GM21619 (cell line): ENCODE measurements around the gene IQGAP2.

Experiments used
- ATAC-seq: cut with Tn5 transposase; IDR thresholded peaks from one replicate; pipeline ENCODE4 v1.9.1; 2021; ENCODE audit not compliant: unreplicated experiment

IQGAP2 gene

GRCh38 chr5:76684756-76685519 lies 281.9 kb downstream of the IQGAP2 start:
- no peak for ATAC-seq

DNA sequence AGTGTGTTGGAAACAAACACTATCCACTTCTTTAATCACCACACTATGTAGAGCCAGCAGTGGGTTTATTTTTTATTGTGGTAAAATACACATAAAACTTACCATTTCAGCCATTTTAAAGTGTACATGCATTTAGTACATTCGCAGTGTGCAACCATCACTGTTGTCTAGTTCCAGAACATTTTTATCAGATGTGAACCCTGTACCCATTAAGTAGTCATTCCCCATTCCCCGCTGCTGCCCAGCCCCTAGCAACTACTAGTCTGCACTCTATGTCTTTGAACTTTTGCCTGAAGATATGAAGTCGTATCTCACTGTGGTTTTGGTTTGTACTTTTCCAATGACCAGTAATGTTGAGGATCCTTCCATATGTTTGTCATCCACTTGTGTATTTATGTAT lies 282.6 kb downstream of the IQGAP2 start:
- ATAC-seq, result no peak

- no peak for ATAC-seq
These were observed 285.1 kb downstream of the IQGAP2 start for GRCh38 chr5:76688212-76688611.

- no peak for ATAC-seq
These were observed 285.8 kb downstream of the IQGAP2 start for GRCh38 chr5:76688836-76689235.

DNA sequence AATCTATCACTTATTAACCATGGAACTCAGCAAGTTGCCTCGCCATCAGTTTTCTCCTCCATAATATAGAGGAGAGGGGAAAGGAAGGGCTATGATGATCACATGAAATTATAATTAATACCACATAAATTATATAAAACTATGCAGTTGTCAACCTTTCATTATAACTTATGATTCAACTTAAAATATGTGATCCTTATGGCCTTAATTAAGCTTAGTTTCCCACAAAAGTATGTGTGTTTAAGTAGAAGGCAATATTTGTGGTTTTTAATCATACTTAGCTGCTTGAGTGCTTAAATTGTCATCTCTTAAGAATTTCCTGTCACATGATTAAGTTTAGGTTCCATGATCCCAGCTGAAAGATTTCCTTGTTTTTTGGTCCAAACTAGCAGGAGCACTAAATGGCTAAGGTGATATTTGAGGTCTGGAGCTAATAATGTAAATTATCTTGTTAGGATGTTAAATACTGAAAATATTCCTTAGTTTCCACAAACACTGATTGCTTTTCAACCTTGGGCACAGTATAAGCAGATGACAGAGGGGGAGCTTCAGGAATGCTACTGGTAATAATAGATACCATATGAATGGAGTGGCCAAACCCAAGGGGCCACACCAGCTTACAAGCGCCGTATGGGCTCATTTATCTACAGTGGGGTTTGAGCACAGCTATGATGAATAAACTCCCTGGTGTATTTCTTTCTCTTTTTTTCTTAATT lies 286.4 kb downstream of the IQGAP2 start:
- ATAC-seq, result no peak

DNA sequence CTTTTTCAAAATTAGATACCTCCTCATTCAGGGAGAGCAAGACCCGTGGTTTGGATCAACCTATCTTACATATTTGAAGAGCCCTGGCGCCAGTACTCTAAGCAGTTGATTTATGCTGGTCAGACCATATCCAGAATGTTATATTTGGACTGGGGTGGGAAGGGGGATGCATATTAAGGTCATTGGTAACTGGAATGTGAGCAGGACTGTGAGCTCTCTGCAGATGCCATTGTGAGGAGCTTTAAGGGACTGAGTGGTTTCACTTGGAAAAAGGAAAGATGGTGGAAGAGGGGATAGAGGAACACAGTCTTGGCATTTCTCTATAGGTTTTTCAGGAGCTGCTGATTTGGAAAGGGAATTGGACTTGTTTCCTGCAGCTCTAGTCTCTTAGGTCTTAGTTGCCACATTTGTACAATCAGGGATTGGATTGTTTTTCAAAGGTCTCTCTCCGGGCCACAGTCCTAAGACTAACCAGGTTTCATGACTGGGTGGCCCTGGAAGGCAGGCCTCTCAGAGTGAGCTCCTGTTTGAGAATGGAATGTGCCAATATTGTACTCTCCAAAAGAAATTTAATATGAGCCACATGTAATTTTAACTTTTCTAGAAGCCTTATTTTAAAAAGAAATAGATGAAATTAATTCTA lies 287.1 kb downstream of the IQGAP2 start:
- no peak for ATAC-seq

DNA sequence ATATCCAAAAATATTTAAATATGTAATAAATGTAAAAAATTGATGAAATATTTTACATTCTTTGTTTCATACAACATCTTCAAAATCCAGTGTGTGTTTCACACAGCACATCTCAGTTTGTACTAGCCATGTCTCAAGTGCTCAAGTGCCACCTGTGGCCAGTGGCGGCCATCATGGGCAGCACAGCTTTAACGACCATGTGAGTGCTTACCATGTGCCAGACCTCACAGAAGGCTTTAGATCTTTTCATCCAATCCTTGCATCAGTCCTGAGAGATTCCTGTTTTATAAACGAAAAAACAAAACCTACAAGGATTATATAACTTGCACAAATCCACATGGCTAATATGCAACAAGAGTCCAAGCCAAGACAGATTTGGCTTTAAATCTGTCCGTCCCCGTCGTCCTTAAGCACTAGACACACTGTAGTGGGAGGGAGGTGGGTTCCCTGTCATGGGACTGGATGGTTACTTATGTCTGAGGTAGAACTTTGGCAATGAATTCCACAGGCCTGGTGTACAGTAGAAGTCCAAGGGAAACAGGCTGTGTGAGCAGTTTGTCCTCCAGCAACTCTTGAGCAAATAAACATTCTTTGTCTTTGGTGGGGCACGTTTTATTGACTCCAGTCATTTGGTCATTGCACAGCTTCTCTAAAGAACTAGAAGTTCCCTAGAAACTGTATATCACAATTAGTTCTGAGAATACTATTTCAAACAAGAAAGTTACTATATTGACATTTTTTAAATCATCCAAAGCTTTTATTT lies 287.8 kb downstream of the IQGAP2 start:
- no peak for ATAC-seq

GRCh38 chr5:76691467-76692273 lies 288.6 kb downstream of the IQGAP2 start:
- no peak for ATAC-seq

DNA sequence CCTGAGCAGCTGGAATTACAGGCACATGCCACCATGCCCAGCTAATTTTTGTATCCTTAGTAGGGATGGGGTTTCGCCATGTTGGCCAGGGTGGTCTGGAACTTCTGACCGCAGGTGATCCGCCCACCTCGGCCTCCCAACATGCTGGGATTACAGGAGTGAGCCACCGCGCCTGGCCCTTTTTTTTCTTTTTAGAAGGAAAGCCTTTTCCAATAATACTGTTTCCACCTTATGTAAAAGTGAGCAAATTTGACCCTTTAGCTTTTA lies 289.1 kb downstream of the IQGAP2 start:
- ATAC-seq, result no peak

DNA sequence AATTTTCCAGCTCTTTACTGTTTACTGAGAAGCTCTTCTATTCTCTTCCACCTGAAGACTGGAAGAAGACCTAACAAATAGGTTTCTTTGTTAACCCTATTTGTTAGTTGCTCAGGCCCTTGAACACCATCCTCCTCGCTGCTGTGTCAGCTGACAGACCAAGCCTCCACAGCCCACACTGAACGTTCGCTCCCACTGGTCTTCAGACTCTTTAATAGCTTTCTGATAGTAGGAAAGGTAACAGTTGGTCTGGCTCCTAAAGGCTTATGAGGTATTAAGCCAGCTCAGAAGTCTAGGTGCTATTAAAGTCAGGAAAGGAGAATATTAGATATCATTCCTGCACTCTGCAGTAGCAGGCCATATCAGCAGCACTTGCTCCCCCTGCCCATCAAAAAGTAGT lies 289.6 kb downstream of the IQGAP2 start:
- ATAC-seq, result no peak

DNA sequence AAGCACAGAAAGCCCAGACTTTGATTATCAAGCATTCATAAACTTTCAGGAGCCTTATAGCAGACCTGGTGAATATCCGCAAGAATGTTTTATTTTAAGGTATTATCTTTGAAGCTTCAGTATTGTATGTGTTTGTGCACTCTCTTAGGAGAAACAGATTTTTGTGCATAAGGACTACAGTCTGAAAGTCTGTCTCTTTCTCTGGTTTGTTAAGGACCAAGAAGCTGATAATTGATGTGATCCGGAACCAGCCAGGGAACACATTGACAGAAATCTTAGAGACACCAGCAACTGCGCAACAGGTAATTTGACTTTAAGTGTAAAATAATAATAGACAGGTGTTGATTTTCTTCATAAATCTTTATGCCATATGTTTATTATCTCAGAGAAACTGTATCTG lies 290.1 kb downstream of the IQGAP2 start:
- ATAC-seq, result no peak

GRCh38 chr5:76694317-76694716 lies 291.2 kb downstream of the IQGAP2 start:
- no peak for ATAC-seq

DNA sequence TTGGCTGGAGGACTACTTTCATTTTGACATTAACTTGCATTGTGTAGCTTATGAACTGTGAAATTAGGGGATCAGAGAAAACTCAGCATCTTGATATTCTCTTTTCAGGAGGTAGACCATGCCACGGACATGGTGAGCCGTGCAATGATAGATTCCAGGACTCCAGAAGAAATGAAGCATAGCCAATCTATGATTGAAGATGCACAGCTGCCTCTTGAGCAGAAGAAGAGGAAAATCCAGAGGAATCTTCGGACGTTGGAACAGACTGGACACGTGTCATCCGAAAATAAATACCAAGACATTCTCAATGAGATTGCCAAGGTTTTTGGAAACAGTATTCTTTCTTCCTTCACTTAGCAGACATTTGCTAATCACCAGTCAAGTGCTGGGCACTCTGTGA lies 292.3 kb downstream of the IQGAP2 start:
- ATAC-seq, result no peak

- ATAC-seq, result no peak
These were observed 293.2 kb downstream of the IQGAP2 start for GRCh38 chr5:76696251-76696650.

GRCh38 chr5:76697670-76698069 lies 294.6 kb downstream of the IQGAP2 start:
- no peak for ATAC-seq

DNA sequence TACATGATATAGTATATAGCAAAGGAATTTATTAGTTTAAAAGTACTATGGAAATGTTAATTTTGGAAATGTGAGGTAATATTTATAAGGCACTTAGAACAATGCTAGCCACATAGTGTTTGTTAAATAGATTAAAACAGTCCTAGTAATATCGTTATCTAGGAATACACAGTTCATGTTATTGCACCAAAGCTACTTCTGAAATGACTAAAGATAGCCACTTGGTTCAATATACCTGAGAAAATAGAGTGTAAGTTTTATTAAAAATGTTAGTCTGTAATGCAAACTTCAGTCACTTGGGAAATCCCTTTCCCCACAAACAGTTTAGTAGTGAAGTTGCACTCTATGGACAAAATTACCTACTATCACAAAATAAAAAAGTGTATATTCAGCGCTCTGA lies 297.5 kb downstream of the IQGAP2 start:
- ATAC-seq, result no peak

DNA sequence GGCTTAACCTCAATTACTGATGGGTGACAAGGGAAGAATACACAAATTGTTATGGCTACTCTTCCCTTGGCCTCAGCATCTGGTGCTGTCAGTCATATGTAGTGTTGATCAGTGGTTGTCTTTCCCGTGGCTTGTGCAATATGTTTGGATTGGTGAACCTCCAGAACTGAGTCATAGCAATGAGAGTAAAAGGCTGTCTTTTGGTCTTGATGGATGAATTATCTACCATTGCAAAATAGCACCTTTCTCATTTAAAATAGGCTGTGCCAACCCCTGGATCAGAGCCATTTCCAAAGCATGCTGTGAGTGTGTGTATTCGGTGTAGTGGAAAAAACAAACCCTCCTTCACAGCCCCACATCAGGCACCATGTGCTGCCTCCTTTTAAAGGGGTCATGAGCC lies 298.2 kb downstream of the IQGAP2 start:
- no peak for ATAC-seq

- ATAC-seq, result no peak
These were observed 300.6 kb downstream of the IQGAP2 start for GRCh38 chr5:76703707-76704106.

GRCh38 chr5:76704131-76704663 lies 301.1 kb downstream of the IQGAP2 start:
- no peak for ATAC-seq

- ATAC-seq, result no peak
These were observed 302.5 kb downstream of the IQGAP2 start for GRCh38 chr5:76705574-76705973.

- no peak for ATAC-seq
These were observed 306.7 kb downstream of the IQGAP2 start for GRCh38 chr5:76709762-76710161.
